Common myeloid progenitor, CD34-positive (primary cell): Measurements from ENCODE around the gene CDH13.

Experiments used
- CTCF ChIA-PET: fragments of 350-600 bp; sonication (Branson Sonifier 250); formaldehyde crosslinking; loops from one replicate; lab custom pipeline; 2021; ENCODE audit warnings: antibody characterized with exemption; lab: Charles Lee
- POLR2A ChIA-PET: fragments of 350-600 bp; sonication (Branson Sonifier 250); formaldehyde crosslinking; loops from one replicate; lab custom pipeline; 2021; ENCODE audit warnings: antibody characterized with exemption; lab: Charles Lee
- DNase-seq, 3 donors: peaks; one replicate each; pipeline versions ENCODE4 v3.0.0 to v3.0.0-alpha.2; 2013
- H3K27ac ChIP-seq, 2 experiments: 1 replicate in 1 of 2; 2 replicates in 1 of 2; pipeline ENCODE4 v1.7.0; 2013; ENCODE audit warnings: inconsistent platforms in 2 of 2, low read length in 2 of 2, mild to moderate bottlenecking in 2 of 2, low read depth in 1 of 2, moderate library complexity in 1 of 2; ENCODE audit not compliant: severe bottlenecking in 2 of 2, insufficient read depth in 1 of 2, poor library complexity in 1 of 2
- H3K27me3 ChIP-seq, 5 experiments: replicated peaks in 2 of 5; 1 replicate in 3 of 5; 2 replicates in 2 of 5; pipeline versions ENCODE4 v1.6.1 to v1.7.0; 2013; ENCODE audit warnings: low read length in 4 of 5, mild to moderate bottlenecking in 2 of 5, moderate library complexity in 2 of 5, inconsistent platforms in 1 of 5; ENCODE audit not compliant: insufficient read depth in 5 of 5, control insufficient read depth in 4 of 5
- H3K36me3 ChIP-seq, 4 experiments: 1 replicate in 2 of 4; 2 replicates in 2 of 4; pipeline versions ENCODE4 v1.6.1 to v1.7.0; 2013; ENCODE audit warnings: low read length in 3 of 4, control low read depth in 1 of 4, mild to moderate bottlenecking in 1 of 4; ENCODE audit not compliant: control insufficient read depth in 4 of 4, insufficient read depth in 4 of 4
- H3K4me1 ChIP-seq, 4 experiments: 1 replicate in 3 of 4; 2 replicates in 1 of 4; pipeline versions ENCODE4 v1.6.1 to v1.7.1; 2013; ENCODE audit warnings: low read length in 3 of 4, mild to moderate bottlenecking in 3 of 4, control low read depth in 1 of 4, inconsistent platforms in 1 of 4, moderate library complexity in 1 of 4; ENCODE audit not compliant: control insufficient read depth in 4 of 4, insufficient read depth in 4 of 4; ENCODE audit errors: control extremely low read depth in 1 of 4
- H3K4me3 ChIP-seq, 7 experiments: 1 replicate in 4 of 7; 2 replicates in 3 of 7; pipeline versions ENCODE4 v1.5.1 to v1.7.0; 2013; ENCODE audit warnings: mild to moderate bottlenecking in 7 of 7, low read length in 6 of 7, moderate library complexity in 6 of 7, inconsistent platforms in 2 of 7, low read depth in 2 of 7, control low read depth in 1 of 7; ENCODE audit not compliant: insufficient read depth in 4 of 7, control insufficient read depth in 1 of 7; ENCODE audit errors: extremely low read depth in 1 of 7
- H3K9me3 ChIP-seq, 5 experiments: 1 replicate in 4 of 5; 2 replicates in 1 of 5; pipeline versions ENCODE4 v1.6.1 to v1.7.1; 2013; ENCODE audit warnings: low read length in 4 of 5, mild to moderate bottlenecking in 2 of 5, inconsistent platforms in 1 of 5, low read depth in 1 of 5, moderate library complexity in 1 of 5; ENCODE audit not compliant: control insufficient read depth in 4 of 5, insufficient read depth in 2 of 5; ENCODE audit errors: control extremely low read depth in 1 of 5
- WGBS: methylation state at CpG from one replicate; pipeline ENCODE4 v1.1.5; 2013; ENCODE audit not compliant: insufficient coverage; 5-methylcytosine and 5-hydroxymethylcytosine counted together

The CDH13 gene

GRCh38 chr16:83603723-83604570, 977.2 kb downstream of the CDH13 start:
- no peak overlapping the region for H3K27ac ChIP-seq
- no peaks in the 10 kb centered on the region for H3K36me3 ChIP-seq
- no peaks in the 10 kb centered on the region for H3K4me1 ChIP-seq
- peaks cover 0 to 4% (median 2%) of the 10 kb centered on the region in 5 experiments for H3K27me3 ChIP-seq
- H3K9me3 ChIP-seq: no peaks in the 10 kb centered on the region
- no peak for DNase-seq
- CTCF ChIA-PET: no interaction called here
- H3K4me3 ChIP-seq: no peak overlapping the region
- WGBS: 88% methylated on average over 4 of the region's 5 CpGs
- POLR2A ChIA-PET: no interaction called here

GRCh38 chr16:83606486-83607030, 979.8 kb downstream of the CDH13 start:
- Histone ChIP-seq H3K27ac (no peak overlapping the region), H3K9me3 (no peaks in the 10 kb centered on the region), H3K4me1 (no peaks in the 10 kb centered on the region), H3K36me3 (no peaks in the 10 kb centered on the region), H3K27me3 (peaks cover 0 to 4% (median 0%) of the 10 kb centered on the region in 5 experiments), H3K4me3 (no peak overlapping the region)
- CTCF ChIA-PET: no interaction called here
- DNase-seq: peak in 1 of 3 donors; percentile 3
- 89% methylated on average over 6 of the region's 7 CpGs for WGBS
- POLR2A ChIA-PET: no interaction called here

- DNase-seq: no peak
- H3K36me3 ChIP-seq: no peaks in the 10 kb centered on the region
- H3K9me3 ChIP-seq: peaks cover 0 to 2% (median 0%) of the 10 kb centered on the region in 5 experiments
- WGBS: no CpG with 5 or more reads among the region's 4 CpGs
- H3K27me3 ChIP-seq: no peaks in the 10 kb centered on the region
- POLR2A ChIA-PET: no interaction called here
- H3K4me1 ChIP-seq: no peaks in the 10 kb centered on the region
- H3K4me3 ChIP-seq: no peak overlapping the region
- no peak overlapping the region for H3K27ac ChIP-seq
- CTCF ChIA-PET: no interaction called here
These were observed 982.4 kb downstream of the CDH13 start for GRCh38 chr16:83609178-83609577.

GRCh38 chr16:83615141-83615952, 988.6 kb downstream of the CDH13 start:
- no peaks in the 10 kb centered on the region for H3K36me3 ChIP-seq
- H3K4me1 ChIP-seq: no peaks in the 10 kb centered on the region
- H3K27ac ChIP-seq: no peak overlapping the region
- no peaks in the 10 kb centered on the region for H3K27me3 ChIP-seq
- no peak for DNase-seq
- CTCF ChIA-PET: no interaction called here
- H3K4me3 ChIP-seq: no peak overlapping the region
- POLR2A ChIA-PET: interaction anchor here (0.6 kb wide), 1 partner anchor 61 kb away, joined by 3 read pairs; no protein-coding TSS in a partner anchor
- H3K9me3 ChIP-seq: peaks cover 0 to 2% (median 0%) of the 10 kb centered on the region in 5 experiments
- WGBS: 88% methylated on average over 5 of the region's 7 CpGs

- 80% methylated on average over 1 of the region's 8 CpGs for WGBS
- DNase-seq: no peak
- peaks cover 0 to 2% (median 0%) of the 10 kb centered on the region in 5 experiments for H3K9me3 ChIP-seq
- no peaks in the 10 kb centered on the region for H3K4me1 ChIP-seq
- CTCF ChIA-PET: no interaction called here
- H3K36me3 ChIP-seq: no peaks in the 10 kb centered on the region
- no peak overlapping the region for H3K27ac ChIP-seq
- H3K27me3 ChIP-seq: no peaks in the 10 kb centered on the region
- POLR2A ChIA-PET: no interaction called here
- no peak overlapping the region for H3K4me3 ChIP-seq
These were observed 989.2 kb downstream of the CDH13 start for GRCh38 chr16:83615953-83616350.

GRCh38 chr16:83619381-83620150, 992.8 kb downstream of the CDH13 start:
- no peaks in the 10 kb centered on the region for H3K9me3 ChIP-seq
- ChIA-PET POLR2A (no interaction called here), CTCF (no interaction called here)
- no peaks in the 10 kb centered on the region for H3K36me3 ChIP-seq
- peaks cover 0 to 8% (median 0%) of the 10 kb centered on the region in 5 experiments for H3K27me3 ChIP-seq
- WGBS: 41% methylated on average over 11 of the region's 12 CpGs
- no peaks in the 10 kb centered on the region for H3K4me1 ChIP-seq
- peak in 1 of 3 donors; percentile 22 for DNase-seq
- no peak overlapping the region for H3K27ac ChIP-seq
- H3K4me3 ChIP-seq: no peak overlapping the region
